CD14-positive monocyte (primary cell): Measurements from ENCODE around the gene EXOSC5. TPM values are rescaled to one million over a fixed set of nuclear protein-coding genes. Genes with fewer than 3 reads are reported as not detected.
"Not testable (repeated sequence)": the region's sequence is repeated elsewhere in the genome, so short reads cannot be mapped to it uniquely, and the experiment has no call there.

Source experiments
- DNase-seq, 3 donors: peaks; one replicate each; pipeline ENCODE4 v3.0.0-alpha.2; 2011 to 2022
- H2AFZ ChIP-seq: 2 replicates; pipeline ENCODE4 v1.6.0; 2012; ENCODE audit warnings: mild to moderate bottlenecking, low read depth, low read length, inconsistent platforms; ENCODE audit not compliant: insufficient read depth, poor library complexity, severe bottlenecking
- H3K27ac ChIP-seq, 2 donors: 1 replicate in 1 of 2; 2 replicates in 1 of 2; pipeline ENCODE4 v1.5.1; 2012 to 2013; ENCODE audit warnings: low read length in 2 of 2, control low read depth in 1 of 2, inconsistent platforms in 1 of 2, low read depth in 1 of 2, mild to moderate bottlenecking in 1 of 2
- H3K27me3 ChIP-seq, 2 donors: one replicate each; pipeline versions ENCODE4 v1.6.0 to v1.6.1; 2011 to 2013; ENCODE audit warnings: low read length in 2 of 2; ENCODE audit not compliant: control insufficient read depth in 2 of 2, insufficient read depth in 2 of 2
- H3K36me3 ChIP-seq, 2 donors: replicated peaks in 1 of 2; 1 replicate in 1 of 2; 2 replicates in 1 of 2; pipeline versions ENCODE4 v1.5.1 to v1.6.1; 2012 to 2013; ENCODE audit warnings: low read length in 2 of 2, control low read depth in 1 of 2, inconsistent platforms in 1 of 2, mild to moderate bottlenecking in 1 of 2; ENCODE audit not compliant: insufficient read depth in 2 of 2, control insufficient read depth in 1 of 2
- H3K4me1 ChIP-seq, 2 donors: 1 replicate in 1 of 2; 2 replicates in 1 of 2; pipeline versions ENCODE4 v1.5.1 to v1.6.1; 2012 to 2013; ENCODE audit warnings: low read length in 2 of 2, control low read depth in 1 of 2, inconsistent platforms in 1 of 2, mild to moderate bottlenecking in 1 of 2, moderate library complexity in 1 of 2; ENCODE audit not compliant: insufficient read depth in 2 of 2, control insufficient read depth in 1 of 2
- H3K4me2 ChIP-seq: replicated peaks from 2 replicates; pipeline ENCODE3; 2012; ENCODE audit warnings: low read length, moderate library complexity, mild to moderate bottlenecking; ENCODE audit not compliant: poor library complexity, severe bottlenecking; ENCODE audit errors: extremely low read depth
- H3K4me3 ChIP-seq, 3 experiments: fragments of 200-600 bp in 1 of 3; sonication (generic) in 1 of 3; replicated peaks in 1 of 3; 1 replicate in 2 of 3; 2 replicates in 1 of 3; pipeline ENCODE4 v1.5.1; 2011 to 2013; ENCODE audit warnings: low read length in 3 of 3, mild to moderate bottlenecking in 3 of 3, control low read depth in 2 of 3, low read depth in 2 of 3, inconsistent platforms in 1 of 3, moderate library complexity in 1 of 3
- H3K79me2 ChIP-seq: 2 replicates; pipeline ENCODE4 v1.6.0; 2012; ENCODE audit warnings: mild to moderate bottlenecking, control low read depth, inconsistent platforms, low read length, moderate library complexity; ENCODE audit not compliant: insufficient read depth
- H3K9ac ChIP-seq: 2 replicates; pipeline ENCODE4 v1.6.0; 2017; ENCODE audit warnings: low read length, mild to moderate bottlenecking; ENCODE audit not compliant: insufficient read depth, poor library complexity, severe bottlenecking
- H3K9me3 ChIP-seq, 2 donors: replicated peaks in 1 of 2; 1 replicate in 1 of 2; 2 replicates in 1 of 2; pipeline versions ENCODE4 v1.5.1 to v1.6.1; 2012 to 2013; ENCODE audit warnings: low read length in 2 of 2, control low read depth in 1 of 2; ENCODE audit not compliant: control insufficient read depth in 1 of 2, insufficient read depth in 1 of 2
- H4K20me1 ChIP-seq: 2 replicates; pipeline ENCODE4 v1.6.0; 2012; ENCODE audit warnings: mild to moderate bottlenecking, low read length, control low read depth, moderate library complexity; ENCODE audit not compliant: insufficient read depth
- H3K27ac Mint-ChIP-seq, 7 donors: one replicate each; pipeline ENCODE4 v1.8.0; 2020; ENCODE audit warnings: mild to moderate bottlenecking in 7 of 7, mixed read lengths in 7 of 7, moderate library complexity in 6 of 7, inconsistent platforms in 2 of 7
- H3K27me3 Mint-ChIP-seq, 3 donors: one replicate each; pipeline ENCODE4 v1.8.0; 2021 to 2022; ENCODE audit warnings: low read depth in 3 of 3, mild to moderate bottlenecking in 3 of 3, mixed read lengths in 3 of 3, moderate library complexity in 3 of 3, inconsistent platforms in 1 of 3
- H3K36me3 Mint-ChIP-seq, 2 donors: one replicate each; pipeline ENCODE4 v1.8.0; 2020; ENCODE audit warnings: mixed read lengths in 2 of 2, inconsistent platforms in 1 of 2, mild to moderate bottlenecking in 1 of 2
- H3K4me1 Mint-ChIP-seq: one replicate; pipeline ENCODE4 v1.8.0; 2020; ENCODE audit warnings: mild to moderate bottlenecking, mixed read lengths
- H3K4me3 Mint-ChIP-seq, 2 donors: one replicate each; pipeline ENCODE4 v1.8.0; 2020; ENCODE audit warnings: mild to moderate bottlenecking in 2 of 2, mixed read lengths in 2 of 2, moderate library complexity in 1 of 2
- H3K9me3 Mint-ChIP-seq, 7 donors: one replicate each; pipeline ENCODE4 v1.8.0; 2020 to 2022; ENCODE audit warnings: mixed read lengths in 7 of 7, mild to moderate bottlenecking in 6 of 7, moderate library complexity in 6 of 7, inconsistent platforms in 2 of 7
- CTCF ChIP-seq: fragments of 200-600 bp; IDR thresholded peaks from one replicate; pipeline ENCODE4 v1.8.0; 2022; ENCODE audit warnings: antibody characterized with exemption, mild to moderate bottlenecking
- WGBS: methylation state at CpG from one replicate; pipeline ENCODE4 v1.1.5; 2013; ENCODE audit warnings: missing lambda C conversion rate; ENCODE audit not compliant: insufficient coverage; 5-methylcytosine and 5-hydroxymethylcytosine counted together
- intact Hi-C, 2 donors: fragments of 100-400 bp; cut with micrococcal nuclease; formaldehyde crosslinking; loops; one replicate each; pipeline versions ENCODE4 v1.15.0 to v1.15.1; 2023
- polyA plus RNA-seq, 3 donors: library from polyadenylated mRNA; depleted of rRNA in 1 of 3; unstranded in 2 of 3; stranded (reverse) in 1 of 3; fragments of 300-500 nt in 2 of 3; fragments of >200 nt in 1 of 3; fragmentation: Illumina TruSeq in 2 of 3; gene quantifications; 1 replicate in 2 of 3; 2 replicates in 1 of 3; pipeline ENCODE4 v1.2.3, GENCODE V29; 2012 to 2021

EXOSC5 gene
- polyA plus RNA-seq, 3 donors = 24.0 to 58.7 (median 40.5) TPM

GRCh38 chr19:41372501-41372900 lies 24.7 kb downstream of the EXOSC5 start:
- no CpG with 5 or more reads among the region's 2 CpGs for WGBS
- Histone ChIP-seq H3K27ac (no peak overlapping the region), H3K36me3 (no peaks in the 10 kb centered on the region), H3K4me1 (peaks cover 36 to 41% of the 10 kb centered on the region in 2 donors), H3K4me2 (no peak overlapping the region), H2AFZ (no peak overlapping the region), H3K9me3 (no peaks in the 10 kb centered on the region), H3K9ac (no peak overlapping the region), H3K79me2 (peaks cover 50% of the 10 kb centered on the region), H4K20me1 (no peaks in the 10 kb centered on the region), H3K27me3 (no peaks in the 10 kb centered on the region), H3K4me3 (no peak overlapping the region)
- peaks cover 37% of the 10 kb centered on the region for H3K4me1 Mint-ChIP-seq
- no peak for TF ChIP-seq CTCF
- no peak for DNase-seq
- no peak overlapping the region for H3K4me3 Mint-ChIP-seq
- peak overlapping the region in 1 of 7 donors; percentile 67 for H3K27ac Mint-ChIP-seq
- H3K27me3 Mint-ChIP-seq = peaks cover 0 to 2% (median 0%) of the 10 kb centered on the region in 3 donors
- H3K36me3 Mint-ChIP-seq = peaks cover 2 to 10% of the 10 kb centered on the region in 2 donors
- peaks cover 0 to 2% (median 0%) of the 10 kb centered on the region in 7 donors for H3K9me3 Mint-ChIP-seq
- intact Hi-C loops = loop anchor here in 1 of 2 donors (10.0 kb wide), 1 partner anchor 52 kb away; the partner anchor contains the start of gene B3GNT8

- Mint-ChIP-seq H3K9me3 (peaks cover 0 to 3% (median 0%) of the 10 kb centered on the region in 7 donors), H3K4me3 (no peak overlapping the region), H3K27me3 (peaks cover 0 to 4% (median 0%) of the 10 kb centered on the region in 3 donors), H3K4me1 (peaks cover 35% of the 10 kb centered on the region), H3K36me3 (peaks cover 2 to 10% of the 10 kb centered on the region in 2 donors), H3K27ac (peak overlapping the region in 1 of 7 donors; percentile 11)
- no peak overlapping the region for H2AFZ ChIP-seq
- H3K4me2 ChIP-seq = no peak overlapping the region
- peaks cover 36 to 41% of the 10 kb centered on the region in 2 donors for H3K4me1 ChIP-seq
- H3K4me3 ChIP-seq = no peak overlapping the region
- no peaks in the 10 kb centered on the region for H3K27me3 ChIP-seq
- intact Hi-C loops = loop anchor here in 1 of 2 donors (10.0 kb wide), 1 partner anchor 53 kb away; the partner anchor contains the start of gene B3GNT8
- H3K27ac ChIP-seq = no peak overlapping the region
- WGBS = 97% methylated on average over 6 of the region's 8 CpGs
- no peak for TF ChIP-seq CTCF
- no peaks in the 10 kb centered on the region for H4K20me1 ChIP-seq
- H3K36me3 ChIP-seq = no peaks in the 10 kb centered on the region
- no peaks in the 10 kb centered on the region for H3K9me3 ChIP-seq
- no peak overlapping the region for H3K9ac ChIP-seq
- H3K79me2 ChIP-seq = peaks cover 50% of the 10 kb centered on the region
- no peak for DNase-seq
Observed at GRCh38 chr19:41371541-41371940, 25.6 kb downstream of the EXOSC5 start.

GRCh38 chr19:41371119-41371518 lies 26.0 kb downstream of the EXOSC5 start:
- not testable (repeated sequence) for H2AFZ ChIP-seq, H3K4me2 ChIP-seq, H3K9me3 ChIP-seq, DNase-seq, H3K36me3 ChIP-seq, H3K27me3 ChIP-seq, H3K9me3 Mint-ChIP-seq, H3K9ac ChIP-seq, H3K27ac ChIP-seq, H4K20me1 ChIP-seq, H3K27me3 Mint-ChIP-seq, H3K4me3 ChIP-seq, H3K4me3 Mint-ChIP-seq
- WGBS = no CpG with 5 or more reads among the region's 5 CpGs
- Histone ChIP-seq H3K4me1 (peaks cover 39 to 44% of the 10 kb centered on the region in 2 donors), H3K79me2 (peaks cover 53% of the 10 kb centered on the region)
- H3K27ac Mint-ChIP-seq = peak overlapping the region in 3 of 7 donors; percentile 11 to 50 (median 30)
- H3K4me1 Mint-ChIP-seq = peaks cover 38% of the 10 kb centered on the region
- H3K36me3 Mint-ChIP-seq = peaks cover 2 to 12% of the 10 kb centered on the region in 2 donors
- intact Hi-C loops = loop anchor here in 1 of 2 donors (10.0 kb wide), 1 partner anchor 54 kb away; the partner anchor contains the start of gene B3GNT8
